Body of pancreas (tissue), 4 donors: ENCODE measurements around the gene COPG1.

ENCODE experiments used
- CTCF ChIP-seq, 7 experiments: fragments of 450-650 bp in 4 of 7; fragments of 200-600 bp in 3 of 7; sonication (generic) in 3 of 7; IDR thresholded peaks; one replicate each; pipeline ENCODE4 v1.5.1; 2016 to 2019; ENCODE audit warnings: antibody characterized with exemption in 7 of 7
- POLR2A ChIP-seq, 3 donors: fragments of 450-650 bp; IDR thresholded peaks; one replicate each; pipeline ENCODE4 v1.6.1; 2016; ENCODE audit warnings: antibody characterized with exemption in 3 of 3, mild to moderate bottlenecking in 2 of 3

- no peak for TF ChIP-seq CTCF (IDR thresholded peaks at IDR 0.05)
- TF ChIP-seq POLR2A (IDR thresholded peaks at IDR 0.05): no peak
These were observed 22.3 kb downstream of the COPG1 start for GRCh38 chr3:129271674-129272073.
